Mesenchymal stem cell (in vitro differentiated cells and primary cell): ENCODE data around the gene ARL10.
A peak's percentile ranks its signal among the peaks of the same experiment; 100 is the strongest.

Source experiments
- DNase-seq: peaks from one replicate; pipeline ENCODE4 v3.0.0-alpha.2; 2013
- H2AFZ ChIP-seq: one replicate; pipeline ENCODE4 v1.6.1; 2013; ENCODE audit warnings: low read depth, mild to moderate bottlenecking, control low read depth, inconsistent platforms, low read length, moderate library complexity
- H2AK5ac ChIP-seq: 2 replicates; pipeline ENCODE4 v1.6.1; 2013; ENCODE audit warnings: low read length, moderate library complexity, mild to moderate bottlenecking, inconsistent platforms; ENCODE audit not compliant: severe bottlenecking
- H2BK120ac ChIP-seq: one replicate; pipeline ENCODE4 v1.6.1; 2013; ENCODE audit warnings: low read depth, mild to moderate bottlenecking, inconsistent platforms, low read length, moderate library complexity
- H2BK12ac ChIP-seq, 2 experiments: one replicate each; pipeline ENCODE4 v1.6.1; 2013; ENCODE audit warnings: inconsistent platforms in 2 of 2, low read length in 2 of 2, mild to moderate bottlenecking in 2 of 2, moderate library complexity in 2 of 2, control low read depth in 1 of 2
- H2BK15ac ChIP-seq: one replicate; pipeline ENCODE4 v1.6.1; 2013; ENCODE audit warnings: mild to moderate bottlenecking, low read depth, inconsistent platforms; ENCODE audit not compliant: poor library complexity, severe bottlenecking
- H2BK5ac ChIP-seq: 2 replicates; pipeline ENCODE4 v1.6.1; 2013; ENCODE audit warnings: low read depth, mild to moderate bottlenecking, low read length, control low read depth, inconsistent platforms; ENCODE audit not compliant: poor library complexity, severe bottlenecking
- H3K14ac ChIP-seq, 2 experiments: one replicate each; pipeline ENCODE4 v1.6.1; 2013; ENCODE audit warnings: inconsistent platforms in 2 of 2, low read length in 2 of 2, control low read depth in 1 of 2, mild to moderate bottlenecking in 1 of 2, moderate library complexity in 1 of 2
- H3K18ac ChIP-seq, 2 experiments: one replicate each; pipeline ENCODE4 v1.6.1; 2013; ENCODE audit warnings: inconsistent platforms in 2 of 2, low read length in 2 of 2, control low read depth in 1 of 2, low read depth in 1 of 2, mild to moderate bottlenecking in 1 of 2
- H3K23ac ChIP-seq, 2 experiments: one replicate each; pipeline ENCODE4 v1.6.1; 2013; ENCODE audit warnings: inconsistent platforms in 2 of 2, low read length in 2 of 2, mild to moderate bottlenecking in 2 of 2, moderate library complexity in 2 of 2, control low read depth in 1 of 2
- H3K27ac ChIP-seq: 2 replicates; pipeline ENCODE4 v1.5.1; 2013; ENCODE audit warnings: mild to moderate bottlenecking, moderate library complexity, low read length, control low read depth, inconsistent platforms; ENCODE audit not compliant: poor library complexity, severe bottlenecking
- H3K27me3 ChIP-seq, 2 experiments: 2 replicates each; pipeline versions ENCODE4 v1.6.1 to v1.7.0; 2013; ENCODE audit warnings: low read length in 2 of 2, mild to moderate bottlenecking in 2 of 2, moderate library complexity in 2 of 2, control low read depth in 1 of 2, inconsistent platforms in 1 of 2; ENCODE audit not compliant: control insufficient read depth in 1 of 2, insufficient read depth in 1 of 2
- H3K36me3 ChIP-seq, 2 experiments: 2 replicates each; pipeline versions ENCODE4 v1.6.1 to v1.7.0; 2013; ENCODE audit warnings: low read length in 2 of 2, control low read depth in 1 of 2, inconsistent platforms in 1 of 2, low read depth in 1 of 2, mild to moderate bottlenecking in 1 of 2; ENCODE audit not compliant: insufficient read depth in 2 of 2, control insufficient read depth in 1 of 2
- H3K4ac ChIP-seq, 2 experiments: one replicate each; pipeline ENCODE4 v1.6.1; 2013; ENCODE audit warnings: inconsistent platforms in 2 of 2, low read length in 2 of 2, mild to moderate bottlenecking in 2 of 2, moderate library complexity in 2 of 2, control low read depth in 1 of 2, low read depth in 1 of 2
- H3K4me1 ChIP-seq: 2 replicates; pipeline ENCODE4 v1.6.1; 2013; ENCODE audit warnings: low read depth, low read length, control low read depth; ENCODE audit not compliant: control insufficient read depth, insufficient read depth
- H3K4me2 ChIP-seq: 2 replicates; pipeline ENCODE4 v1.6.1; 2013; ENCODE audit warnings: low read length, mild to moderate bottlenecking, inconsistent platforms; ENCODE audit not compliant: poor library complexity, severe bottlenecking
- H3K4me3 ChIP-seq, 2 experiments: 2 replicates each; pipeline versions ENCODE4 v1.5.1 to v1.7.0; 2013; ENCODE audit warnings: low read length in 2 of 2, mild to moderate bottlenecking in 2 of 2, control low read depth in 1 of 2, low read depth in 1 of 2; ENCODE audit not compliant: insufficient read depth in 1 of 2
- H3K79me1 ChIP-seq: replicated peaks from 2 replicates; pipeline ENCODE4 v1.6.1; 2013; ENCODE audit warnings: mild to moderate bottlenecking, control low read depth, low read length, inconsistent platforms; ENCODE audit not compliant: poor library complexity, severe bottlenecking
- H3K9ac ChIP-seq: 2 replicates; pipeline ENCODE4 v1.7.0; 2013; ENCODE audit warnings: mild to moderate bottlenecking, low read length, moderate library complexity
- H3K9me3 ChIP-seq: 2 replicates; pipeline ENCODE4 v1.7.0; 2013; ENCODE audit warnings: mild to moderate bottlenecking, low read length; ENCODE audit not compliant: control insufficient read depth
- H4K8ac ChIP-seq: one replicate; pipeline ENCODE4 v1.6.1; 2013; ENCODE audit warnings: inconsistent platforms, mild to moderate bottlenecking, low read length, moderate library complexity
- H4K91ac ChIP-seq: one replicate; pipeline ENCODE4 v1.6.1; 2013; ENCODE audit warnings: mild to moderate bottlenecking, low read length, inconsistent platforms
- WGBS: methylation state at CpG from one replicate; pipeline ENCODE4 v1.1.7; 2013; ENCODE audit warnings: mixed read lengths; 5-methylcytosine and 5-hydroxymethylcytosine counted together

Gene ARL10

DNA sequence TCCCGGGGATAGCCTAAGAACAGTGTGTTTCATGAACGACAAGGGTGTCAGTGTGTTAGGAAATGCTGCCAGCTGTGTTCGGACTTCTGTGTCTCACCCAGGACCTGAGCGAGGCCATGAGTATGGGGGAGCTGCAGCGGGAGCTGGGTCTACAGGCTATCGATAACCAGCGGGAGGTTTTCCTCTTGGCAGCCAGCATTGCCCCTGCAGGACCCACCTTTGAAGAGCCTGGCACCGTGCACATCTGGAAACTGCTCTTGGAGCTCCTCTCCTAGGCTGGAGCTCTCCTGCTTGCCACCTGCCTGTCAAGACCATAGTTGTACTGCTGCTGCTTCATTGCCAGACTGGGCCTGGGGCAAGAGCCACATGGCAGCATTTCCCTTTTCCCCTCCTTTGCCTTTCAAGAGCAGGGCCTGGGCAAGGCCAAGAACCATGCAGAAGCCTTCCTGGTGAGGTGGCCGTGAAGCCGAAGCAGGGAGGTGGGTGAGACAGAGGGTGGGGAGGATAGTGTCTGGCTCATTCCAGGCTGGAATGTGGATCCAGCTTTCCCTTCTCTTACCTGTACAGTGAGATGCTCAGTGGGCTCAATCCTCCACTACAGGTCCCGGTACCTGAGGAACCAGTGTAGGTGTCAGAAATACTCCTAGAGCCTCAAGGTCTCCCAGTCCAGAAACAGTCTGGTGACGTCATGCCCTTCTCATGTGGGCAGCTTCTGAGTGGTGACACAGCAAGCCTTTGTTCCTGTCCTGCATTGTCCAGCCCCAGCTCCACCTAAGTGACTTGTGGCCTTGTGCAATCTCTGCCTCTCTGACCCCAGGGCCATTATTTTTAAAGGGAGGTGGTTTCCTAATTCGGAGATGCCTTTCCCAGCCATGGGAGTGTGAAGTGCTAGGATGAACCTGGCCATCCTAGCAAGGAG, 6.6 kb downstream of the ARL10 start:
- peaks cover 23% of the 10 kb centered on the region for H3K79me1 ChIP-seq
- no peaks in the 10 kb centered on the region for H3K27me3 ChIP-seq
- no peak overlapping the region for H2BK15ac ChIP-seq
- no peak overlapping the region for H3K18ac ChIP-seq
- H2AK5ac ChIP-seq, result no peak overlapping the region
- H2BK5ac ChIP-seq, result no peak overlapping the region
- no peak overlapping the region for H2BK120ac ChIP-seq
- H3K4me1 ChIP-seq, result peaks cover 2% of the 10 kb centered on the region
- H4K8ac ChIP-seq, result peak overlapping the region; percentile 30
- H3K4ac ChIP-seq, result no peak overlapping the region
- no peak for DNase-seq
- H3K9ac ChIP-seq, result no peak overlapping the region
- H4K91ac ChIP-seq, result peak overlapping the region; percentile 29
- H3K36me3 ChIP-seq, result peaks cover 38 to 58% of the 10 kb centered on the region in 2 experiments
- H2BK12ac ChIP-seq, result no peak overlapping the region
- H2AFZ ChIP-seq, result no peak overlapping the region
- H3K9me3 ChIP-seq, result no peaks in the 10 kb centered on the region
- no peak overlapping the region for H3K4me3 ChIP-seq
- H3K14ac ChIP-seq, result no peak overlapping the region
- H3K27ac ChIP-seq, result no peak overlapping the region
- H3K4me2 ChIP-seq, result no peak overlapping the region
- no peak overlapping the region for H3K23ac ChIP-seq
- 97% methylated on average over 11 of the region's 13 CpGs for WGBS

- no peak overlapping the region for H2AFZ ChIP-seq
- peaks cover 17% of the 10 kb centered on the region for H3K79me1 ChIP-seq
- no peak overlapping the region for H3K18ac ChIP-seq
- H3K36me3 ChIP-seq, result peaks cover 28 to 54% of the 10 kb centered on the region in 2 experiments
- no peak overlapping the region for H3K4ac ChIP-seq
- no peak overlapping the region for H3K14ac ChIP-seq
- H3K4me3 ChIP-seq, result no peak overlapping the region
- no peaks in the 10 kb centered on the region for H3K27me3 ChIP-seq
- no peaks in the 10 kb centered on the region for H3K9me3 ChIP-seq
- H3K4me2 ChIP-seq, result no peak overlapping the region
- WGBS, result 95% methylated on average over 7 of the region's 7 CpGs
- no peak overlapping the region for H2AK5ac ChIP-seq
- no peak overlapping the region for H2BK15ac ChIP-seq
- no peak overlapping the region for H4K91ac ChIP-seq
- H3K9ac ChIP-seq, result no peak overlapping the region
- H3K27ac ChIP-seq, result no peak overlapping the region
- H2BK120ac ChIP-seq, result no peak overlapping the region
- H3K23ac ChIP-seq, result no peak overlapping the region
- no peak overlapping the region for H2BK5ac ChIP-seq
- no peak overlapping the region for H2BK12ac ChIP-seq
- no peak overlapping the region for H4K8ac ChIP-seq
- no peak for DNase-seq
- H3K4me1 ChIP-seq, result peaks cover 2% of the 10 kb centered on the region
Observed at GRCh38 chr5:176373100-176373818, 8.0 kb downstream of the ARL10 start.

DNA sequence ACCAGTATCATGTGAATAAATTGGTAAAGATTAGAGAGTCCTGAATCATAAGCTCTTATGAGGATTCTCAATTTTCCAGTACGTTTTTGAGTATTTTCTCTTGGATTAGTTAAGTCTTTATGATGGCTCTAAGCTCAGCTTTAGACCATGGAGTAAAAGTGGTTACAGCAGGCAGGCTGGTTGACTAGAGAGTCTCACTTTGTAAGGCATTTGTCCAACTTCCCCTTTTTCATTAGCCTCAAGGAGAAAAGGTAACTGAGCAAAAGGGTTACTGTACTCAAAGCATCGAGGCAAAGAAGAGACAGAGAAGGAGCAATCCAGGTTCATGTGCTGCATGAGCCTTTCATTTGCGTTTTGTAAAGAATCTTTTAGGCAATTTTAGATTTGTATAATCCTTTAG, 14.6 kb downstream of the ARL10 start:
- Histone ChIP-seq H4K91ac (no peak overlapping the region), H2AFZ (no peak overlapping the region), H2BK5ac (no peak overlapping the region), H2BK12ac (no peak overlapping the region), H3K27me3 (no peaks in the 10 kb centered on the region), H3K27ac (no peak overlapping the region), H3K9ac (no peak overlapping the region), H3K23ac (no peak overlapping the region), H3K9me3 (no peaks in the 10 kb centered on the region), H4K8ac (no peak overlapping the region), H3K14ac (no peak overlapping the region), H3K79me1 (peaks cover 29% of the 10 kb centered on the region), H3K4me2 (no peak overlapping the region), H2BK120ac (no peak overlapping the region), H3K4ac (no peak overlapping the region), H2BK15ac (no peak overlapping the region), H2AK5ac (no peak overlapping the region), H3K4me1 (no peaks in the 10 kb centered on the region), H3K36me3 (peaks cover 37 to 62% of the 10 kb centered on the region in 2 experiments), H3K18ac (no peak overlapping the region), H3K4me3 (no peak overlapping the region)
- 87% methylated on average over 3 of the region's 3 CpGs for WGBS
- no peak for DNase-seq

DNA sequence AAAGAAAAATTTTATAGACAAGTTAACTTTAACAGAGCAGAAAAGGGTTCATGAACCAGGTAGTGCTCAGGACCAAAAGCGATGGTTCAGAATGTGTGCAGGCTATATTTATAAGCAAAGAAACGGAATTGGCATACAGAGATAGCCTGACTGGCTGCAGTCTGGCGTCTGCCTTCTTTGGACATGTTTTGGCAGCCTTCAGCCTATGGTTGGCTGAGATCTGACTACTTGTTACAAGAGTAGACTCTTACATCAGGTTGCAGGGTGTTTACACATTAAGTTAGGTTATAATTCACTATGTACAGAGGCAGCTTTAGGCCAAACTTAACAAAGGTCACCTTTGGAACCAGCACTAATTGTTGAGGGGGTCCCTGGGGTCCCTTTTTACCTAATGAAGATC, 16.1 kb downstream of the ARL10 start:
- Histone ChIP-seq H3K4me3 (no peak overlapping the region), H3K4me2 (no peak overlapping the region), H3K4me1 (no peaks in the 10 kb centered on the region), H2BK5ac (no peak overlapping the region), H3K9me3 (no peaks in the 10 kb centered on the region), H4K8ac (no peak overlapping the region), H3K36me3 (peaks cover 45 to 72% of the 10 kb centered on the region in 2 experiments), H3K79me1 (peaks cover 37% of the 10 kb centered on the region), H3K18ac (no peak overlapping the region), H4K91ac (no peak overlapping the region), H2AK5ac (no peak overlapping the region), H3K27me3 (no peaks in the 10 kb centered on the region), H2AFZ (no peak overlapping the region), H2BK120ac (no peak overlapping the region), H3K14ac (no peak overlapping the region), H3K9ac (no peak overlapping the region), H3K27ac (no peak overlapping the region), H3K23ac (no peak overlapping the region), H2BK12ac (no peak overlapping the region), H2BK15ac (no peak overlapping the region), H3K4ac (no peak overlapping the region)
- no peak for DNase-seq
- WGBS, result 90% methylated on average over 3 of the region's 3 CpGs
